Activated naive CD4-positive, alpha-beta T cell treated with anti-CD3 and anti-CD28 coated beads, Interleukin-2, amount 50 U/mL, for 72 hours (primary cell): ENCODE measurements around the gene ZNF792. TPM values are rescaled to one million over a fixed set of nuclear protein-coding genes. Genes with fewer than 3 reads are reported as not detected.
"Not testable (repeated sequence)": the region's sequence is repeated elsewhere in the genome, so short reads cannot be mapped to it uniquely, and the experiment has no call there.

ENCODE experiments used
- ATAC-seq, 2 donors: fragments of 150-1000 bp; cut with Tn5 transposase; 2 replicates each; pipeline ENCODE4 v1.10.0; 2021; ENCODE audit warnings: mild to moderate bottlenecking in 2 of 2, moderate library complexity in 2 of 2
- DNase-seq, 2 donors: peaks; one replicate each; pipeline ENCODE4 v3.0.0; 2021 to 2022; ENCODE audit warnings: low spot score in 2 of 2
- H3K27ac Mint-ChIP-seq, 2 donors: one replicate each; pipeline ENCODE4 v1.8.0; 2022; ENCODE audit warnings: mild to moderate bottlenecking in 2 of 2, mixed read lengths in 2 of 2
- H3K36me3 Mint-ChIP-seq, 2 donors: one replicate each; pipeline ENCODE4 v1.8.0; 2022; ENCODE audit warnings: mixed read lengths in 2 of 2
- H3K9me3 Mint-ChIP-seq, 2 donors: one replicate each; pipeline ENCODE4 v1.8.0; 2022; ENCODE audit warnings: mixed read lengths in 2 of 2
- total RNA-seq, 2 donors: library from RNA; stranded (reverse); gene quantifications; one replicate each; pipeline ENCODE4 v1.2.3, GENCODE V29; 2022

Gene ZNF792
- total RNA-seq, 2 donors from 2014 or later = 6.4 to 9.7 TPM

- Mint-ChIP-seq H3K9me3 (no peaks in the 10 kb centered on the region), H3K36me3 (peaks cover 30 to 37% of the 10 kb centered on the region in 2 donors), H3K27ac (peak overlapping the region; percentile 92 to 97)
- ATAC-seq (peak; percentile 19 to 35), DNase-seq (peak in 1 of 2 donors; percentile 40)
Observed at GRCh38 chr19:35000647-35001501, 36.8 kb upstream of the ZNF792 start.

GRCh38 chr19:35000338-35000646 lies 36.3 kb upstream of the ZNF792 start:
- Mint-ChIP-seq H3K36me3 (peaks cover 30 to 35% of the 10 kb centered on the region in 2 donors), H3K27ac (peak overlapping the region in 1 of 2 donors; percentile 96), H3K9me3 (no peaks in the 10 kb centered on the region)
- ATAC-seq = no peak
- DNase-seq = no peak

- H3K36me3 Mint-ChIP-seq = peaks cover 30 to 35% of the 10 kb centered on the region in 2 donors
- peak; percentile 69 to 74 for ATAC-seq
- H3K27ac Mint-ChIP-seq = peak within 1 kb of the TSS; percentile 96 to 97
- H3K9me3 Mint-ChIP-seq = no peaks in the 10 kb centered on the region
- DNase-seq = peak; percentile 76 to 80
Observed at GRCh38 chr19:34999498-35000337, 35.7 kb upstream of the ZNF792 start, which contains the start of gene GRAMD1A. Gene GRAMD1A (plus strand): TSS chr19:35000323. CDS start chr19:35000479, 156 bp downstream.

- no peak for DNase-seq
- Mint-ChIP-seq H3K9me3 (no peaks in the 10 kb centered on the region), H3K36me3 (peaks cover 30 to 35% of the 10 kb centered on the region in 2 donors), H3K27ac (peak overlapping the region; percentile 69 to 96)
- peak in 1 of 2 donors; percentile 2 for ATAC-seq
Observed at GRCh38 chr19:34998777-34999497, 34.9 kb upstream of the ZNF792 start.

DNA sequence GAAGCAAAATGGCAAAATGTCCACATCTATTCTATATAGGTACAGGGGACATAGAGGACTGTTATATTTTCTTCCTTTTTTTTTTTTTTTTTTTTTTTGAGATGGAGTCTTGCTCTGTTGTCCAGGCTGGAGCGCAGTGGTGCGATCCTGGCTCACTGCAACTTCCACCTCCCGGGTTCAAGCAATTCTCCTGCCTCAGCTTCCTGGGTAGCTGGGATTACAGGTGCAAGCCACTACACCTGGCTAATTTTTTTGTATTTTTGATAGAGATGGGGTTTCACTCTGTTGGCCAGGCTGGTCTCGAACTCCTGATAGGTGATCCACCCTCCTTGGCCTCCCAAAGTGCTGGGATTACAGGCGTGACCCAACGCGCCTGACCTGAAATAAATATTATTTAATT lies 34.2 kb upstream of the ZNF792 start:
- Mint-ChIP-seq H3K27ac (peak overlapping the region; percentile 92 to 96), H3K36me3 (peaks cover 25 to 31% of the 10 kb centered on the region in 2 donors)
- not testable (repeated sequence) for H3K9me3 Mint-ChIP-seq, ATAC-seq, DNase-seq

GRCh38 chr19:34997071-34997617 lies 33.1 kb upstream of the ZNF792 start:
- H3K27ac Mint-ChIP-seq = peak overlapping the region; percentile 92 to 96
- no peaks in the 10 kb centered on the region for H3K9me3 Mint-ChIP-seq
- ATAC-seq = no peak
- DNase-seq = no peak
- H3K36me3 Mint-ChIP-seq = peaks cover 16 to 24% of the 10 kb centered on the region in 2 donors

DNA sequence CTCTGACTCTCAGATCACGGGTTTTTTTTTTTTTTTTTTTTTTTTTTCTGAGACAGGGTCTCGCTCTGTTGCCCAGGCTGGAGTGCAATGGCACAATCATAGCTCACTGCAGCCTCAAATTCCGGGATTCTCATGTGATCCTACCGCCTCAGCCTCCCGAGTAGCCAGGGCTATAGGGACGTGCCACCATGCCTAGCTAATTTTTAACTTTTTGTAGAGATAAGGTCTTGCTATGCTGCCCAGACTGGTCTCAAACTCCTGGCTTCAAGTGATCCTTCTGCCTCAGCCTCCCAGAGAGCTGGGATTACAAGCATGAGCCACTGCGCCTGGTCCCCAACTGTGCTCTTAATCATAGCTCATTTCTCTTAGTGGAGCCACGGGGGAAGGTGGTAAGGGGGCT lies 31.5 kb upstream of the ZNF792 start:
- ATAC-seq (no peak), DNase-seq (no peak)
- Mint-ChIP-seq H3K36me3 (peaks cover 6 to 13% of the 10 kb centered on the region in 2 donors), H3K27ac (peak overlapping the region in 1 of 2 donors; percentile 96), H3K9me3 (peaks cover 0 to 7% of the 10 kb centered on the region in 2 donors)

DNA sequence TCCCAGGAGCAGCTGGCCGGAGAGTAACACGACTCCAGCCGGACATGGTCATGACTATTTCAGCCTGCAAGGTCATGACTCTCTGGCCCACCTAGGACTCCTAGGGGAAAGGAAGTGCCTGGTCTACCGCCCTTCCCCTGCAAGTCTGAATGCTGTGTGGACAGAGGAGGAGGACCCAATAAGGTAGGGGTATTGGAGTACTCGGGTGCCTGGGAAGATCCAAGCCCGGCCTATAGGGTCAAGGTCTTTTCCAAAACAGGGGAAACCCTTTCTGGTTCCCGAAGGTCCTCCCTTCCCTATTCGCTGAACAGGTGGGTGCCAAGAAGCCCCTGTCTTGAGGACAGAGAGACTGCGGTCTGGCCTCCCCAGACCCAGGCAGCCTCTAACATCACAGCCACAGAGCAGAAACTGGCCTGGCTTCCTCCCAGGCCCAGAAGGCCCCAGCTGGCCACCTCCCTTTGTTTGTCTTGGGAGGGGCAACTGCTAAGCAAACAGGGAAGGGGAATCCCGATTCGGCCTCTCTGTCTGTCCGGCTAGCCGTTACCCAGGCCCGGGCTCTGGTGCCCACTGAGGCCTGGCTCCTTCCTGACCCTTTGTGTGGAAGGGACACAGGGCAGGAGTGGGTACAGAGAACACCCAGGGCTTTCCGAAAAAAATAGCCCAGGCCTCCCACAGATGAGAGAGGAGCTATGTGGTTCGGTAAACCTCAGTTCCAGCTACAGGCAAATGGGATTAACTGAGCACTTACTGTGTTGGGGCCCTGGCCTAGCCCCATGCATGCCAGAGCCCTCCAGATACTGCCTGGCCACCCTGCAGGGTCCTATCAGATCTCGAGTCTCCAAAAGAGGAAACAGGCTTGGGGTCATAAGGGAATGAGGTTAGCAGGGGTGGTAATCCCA lies 30.9 kb upstream of the ZNF792 start:
- peaks cover 6 to 13% of the 10 kb centered on the region in 2 donors for H3K36me3 Mint-ChIP-seq
- H3K9me3 Mint-ChIP-seq = peaks cover 0 to 7% of the 10 kb centered on the region in 2 donors
- DNase-seq (no peak), ATAC-seq (no peak)
- H3K27ac Mint-ChIP-seq = no peak overlapping the region

DNA sequence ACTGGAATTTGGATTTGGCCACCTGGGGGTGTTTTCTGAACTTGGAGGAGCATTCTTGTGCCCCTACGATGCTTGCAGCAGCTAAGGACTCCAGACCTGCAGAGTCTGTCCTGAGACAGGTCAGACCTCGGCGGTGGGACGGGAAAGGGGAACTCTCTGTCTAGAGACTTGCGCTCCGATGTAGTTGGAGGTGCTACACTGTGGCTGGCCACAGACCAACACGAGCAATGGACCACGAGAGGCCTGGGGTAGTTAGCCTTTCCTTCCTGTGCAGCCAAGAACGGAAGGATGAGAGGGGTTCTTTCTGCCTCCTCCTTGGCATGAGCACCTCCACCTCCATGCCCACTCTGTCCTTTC lies 30.2 kb upstream of the ZNF792 start:
- Mint-ChIP-seq H3K9me3 (peaks cover 0 to 7% of the 10 kb centered on the region in 2 donors), H3K27ac (no peak overlapping the region), H3K36me3 (peaks cover 6 to 13% of the 10 kb centered on the region in 2 donors)
- DNase-seq = no peak
- no peak for ATAC-seq

- DNase-seq, H3K9me3 Mint-ChIP-seq, ATAC-seq: not testable (repeated sequence)
- Mint-ChIP-seq H3K36me3 (peaks cover 6 to 13% of the 10 kb centered on the region in 2 donors), H3K27ac (peak overlapping the region in 1 of 2 donors; percentile 89)
Observed at GRCh38 chr19:34992582-34992981, 28.6 kb upstream of the ZNF792 start.

DNA sequence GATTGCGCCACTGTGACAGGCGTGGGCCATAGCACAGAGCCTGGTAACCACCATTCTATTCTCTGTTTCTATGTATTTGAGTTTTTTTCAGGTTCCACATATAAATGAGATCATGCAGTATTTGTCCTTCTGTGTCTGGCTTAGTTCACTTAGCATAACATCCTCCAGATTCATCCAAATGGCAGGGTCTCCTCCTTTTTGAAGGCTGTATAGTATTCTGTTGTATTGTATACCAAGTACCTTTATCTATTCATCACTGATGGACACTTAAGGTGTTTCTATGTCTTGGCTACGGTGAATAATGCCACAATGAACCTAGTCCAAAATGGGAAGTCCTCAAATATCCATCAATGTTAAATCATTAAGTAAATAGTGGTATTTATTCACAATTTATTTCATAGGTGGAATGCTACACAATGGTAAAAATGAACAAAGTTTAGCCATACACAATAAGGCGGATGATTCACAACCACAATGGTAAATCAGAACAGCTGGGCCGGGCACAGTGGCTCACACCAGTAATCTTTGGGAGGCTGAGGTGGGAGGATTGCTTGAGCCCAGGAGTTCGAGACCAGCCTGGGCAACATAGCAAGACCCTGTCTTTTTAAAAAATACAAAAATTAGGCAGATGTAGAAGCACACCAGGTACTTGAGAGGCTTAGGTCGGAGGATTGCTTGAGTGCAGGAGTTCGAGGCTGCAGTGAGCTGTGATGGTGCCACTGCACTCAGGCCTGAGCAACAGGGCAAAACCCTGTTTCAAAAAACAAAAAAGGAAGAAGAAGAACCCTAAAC lies 27.7 kb upstream of the ZNF792 start:
- ATAC-seq (peak in 1 of 2 donors; percentile 12), DNase-seq (no peak)
- peaks cover 6 to 13% of the 10 kb centered on the region in 2 donors for H3K36me3 Mint-ChIP-seq
- H3K9me3 Mint-ChIP-seq = peaks cover 0 to 7% of the 10 kb centered on the region in 2 donors
- peak overlapping the region in 1 of 2 donors; percentile 89 for H3K27ac Mint-ChIP-seq

DNA sequence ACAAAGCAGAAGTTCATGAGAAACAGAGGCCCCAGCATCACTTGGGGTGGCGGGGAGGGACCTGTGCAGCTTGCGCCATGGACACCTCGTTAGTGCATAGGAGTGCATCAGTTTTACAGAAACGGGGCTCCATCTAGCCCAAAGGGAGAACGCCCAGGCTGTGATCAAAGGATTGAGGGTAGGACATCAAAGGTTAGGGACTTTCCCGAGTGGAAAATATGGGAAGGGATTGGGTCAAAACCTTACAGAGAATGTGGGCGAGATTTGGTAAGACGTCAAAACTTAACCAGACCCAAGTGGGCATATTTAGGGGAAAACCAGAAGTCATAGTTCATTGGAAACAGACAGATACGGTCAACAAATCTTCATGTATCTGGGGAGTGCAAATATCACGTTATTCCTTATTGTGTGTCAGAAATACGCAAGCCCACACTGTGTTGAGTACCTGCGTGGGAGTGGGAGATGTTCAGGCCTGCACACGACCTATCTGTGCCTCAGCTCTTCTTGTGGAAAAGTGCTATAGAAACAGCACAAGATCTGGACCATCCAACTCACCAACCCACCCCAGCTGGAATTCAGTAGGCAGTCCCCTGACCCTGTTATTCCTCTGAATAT lies 26.7 kb upstream of the ZNF792 start:
- H3K27ac Mint-ChIP-seq = peak overlapping the region; percentile 9 to 89
- ATAC-seq = peak; percentile 87 to 88
- peaks cover 6 to 9% of the 10 kb centered on the region in 2 donors for H3K36me3 Mint-ChIP-seq
- peaks cover 0 to 7% of the 10 kb centered on the region in 2 donors for H3K9me3 Mint-ChIP-seq
- peak in 1 of 2 donors; percentile 80 for DNase-seq

DNA sequence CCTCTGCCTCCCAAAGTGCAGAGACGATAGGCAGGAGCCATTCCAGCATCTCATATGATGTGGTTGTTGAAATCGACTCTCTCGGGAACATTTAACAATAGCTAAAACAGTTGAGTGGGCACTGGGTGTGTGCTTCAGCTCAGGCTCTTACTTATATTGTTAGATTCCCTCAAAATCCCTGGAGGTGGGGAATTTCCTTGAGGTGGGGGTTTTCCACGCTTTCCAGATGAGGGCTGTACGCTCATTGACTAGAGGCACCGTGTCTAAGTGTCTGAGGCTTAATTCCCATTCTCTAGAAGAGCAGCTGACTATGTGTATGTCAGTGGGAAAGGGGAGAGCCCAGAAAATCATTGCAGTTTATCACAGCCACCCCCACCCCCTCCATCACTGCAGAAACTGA lies 25.3 kb upstream of the ZNF792 start:
- Mint-ChIP-seq H3K27ac (peak overlapping the region in 1 of 2 donors; percentile 89), H3K36me3 (peaks cover 10 to 15% of the 10 kb centered on the region in 2 donors), H3K9me3 (peaks cover 0 to 8% of the 10 kb centered on the region in 2 donors)
- ATAC-seq (peak in 1 of 2 donors; percentile 6), DNase-seq (no peak)

DNA sequence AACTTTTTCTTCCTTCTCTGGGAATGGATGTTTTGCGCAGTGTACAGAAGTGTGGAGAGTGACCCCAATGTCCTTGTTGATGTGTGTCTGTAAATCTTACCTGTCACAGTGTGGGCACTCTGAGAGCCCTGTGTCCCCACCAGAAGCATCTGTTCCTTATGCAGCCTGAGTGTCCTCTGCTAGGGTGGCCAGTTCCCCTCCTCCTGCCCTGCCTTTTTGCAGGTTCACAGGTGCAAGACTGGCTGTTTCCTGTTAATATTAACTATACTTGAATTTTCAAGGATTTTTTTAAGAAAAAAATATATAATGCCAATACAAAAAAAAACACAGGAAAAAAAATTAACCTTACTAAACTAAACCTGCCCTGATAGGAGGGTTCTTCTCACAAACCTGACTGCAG lies 24.1 kb upstream of the ZNF792 start:
- H3K36me3 Mint-ChIP-seq = peaks cover 10 to 20% of the 10 kb centered on the region in 2 donors
- ATAC-seq = no peak
- DNase-seq = no peak
- H3K27ac Mint-ChIP-seq = peak overlapping the region in 1 of 2 donors; percentile 89
- H3K9me3 Mint-ChIP-seq = peaks cover 0 to 11% of the 10 kb centered on the region in 2 donors
